NCI-H2029 treated with DMSO at 0.1 percent for 48 hours (cell line): ENCODE data around the gene RPL13.

ENCODE experiments used
- DNase-seq: peaks from one replicate; lab custom pipeline; 2025; lab: John Stamatoyannopoulos, UW

The RPL13 gene

GRCh38 chr16:89599451-89599858, 39.0 kb downstream of the RPL13 start:
- no peak for DNase-seq

GRCh38 chr16:89599902-89600301, 39.4 kb downstream of the RPL13 start:
- DNase-seq: no peak

GRCh38 chr16:89600427-89600826, 39.9 kb downstream of the RPL13 start:
- DNase-seq: no peak

- no peak for DNase-seq
These were observed 40.5 kb downstream of the RPL13 start for GRCh38 chr16:89600956-89601355.

GRCh38 chr16:89601906-89602272, 41.4 kb downstream of the RPL13 start:
- DNase-seq: no peak

GRCh38 chr16:89602273-89602951, 41.9 kb downstream of the RPL13 start:
- DNase-seq: no peak

- no peak for DNase-seq
These were observed 42.6 kb downstream of the RPL13 start for GRCh38 chr16:89602952-89603590.

- no peak for DNase-seq
These were observed 44.3 kb downstream of the RPL13 start for GRCh38 chr16:89604764-89605163.

- DNase-seq: no peak
These were observed 44.9 kb downstream of the RPL13 start for GRCh38 chr16:89605186-89605970.

- no peak for DNase-seq
These were observed 45.5 kb downstream of the RPL13 start for GRCh38 chr16:89606006-89606405.

- no peak for DNase-seq
These were observed 47.0 kb downstream of the RPL13 start for GRCh38 chr16:89607453-89607852.

- no peak for DNase-seq
These were observed 47.7 kb downstream of the RPL13 start for GRCh38 chr16:89607937-89608740.

- DNase-seq: no peak
These were observed 49.6 kb downstream of the RPL13 start for GRCh38 chr16:89610108-89610453.

- DNase-seq: no peak
These were observed 52.1 kb downstream of the RPL13 start for GRCh38 chr16:89612415-89613166.

- DNase-seq: no peak
These were observed 52.9 kb downstream of the RPL13 start, which contains the start of gene DPEP1 for GRCh38 chr16:89613231-89613953. DPEP1 (plus strand) TSS chr16:89613642; CDS start chr16:89630411, 16,769 bp downstream.

GRCh38 chr16:89613954-89614459, 53.5 kb downstream of the RPL13 start:
- no peak for DNase-seq
